Measurements from ENCODE around the gene MARK2. TPM values are rescaled to one million over a fixed set of nuclear protein-coding genes. Genes with fewer than 3 reads are reported as not detected.
"Not testable (repeated sequence)": the region's sequence is repeated elsewhere in the genome, so short reads cannot be mapped to it uniquely, and the experiment has no call there.

Gene MARK2
- 24.2 TPM for polyA plus RNA-seq (2013, experiment 1 of 2; ENCODE audit: insufficient read length)
- 18.2 TPM for polyA plus RNA-seq (2013, experiment 2 of 2; ENCODE audit: insufficient read length)

- peak; percentile 96 for DNase-seq
Observed at GRCh38 chr11:63838678-63839507, at the start of gene MARK2. TSS of gene MARK2 (plus strand) at chr11:63839110. CDS start at chr11:63839507, 397 bp downstream.

- no peak for DNase-seq
Observed at GRCh38 chr11:63791495-63792167, 47.3 kb upstream of the MARK2 start.

GRCh38 chr11:63793161-63793560 is 45.7 kb upstream of the MARK2 start:
- no peak for DNase-seq

GRCh38 chr11:63795066-63795465 is 43.8 kb upstream of the MARK2 start:
- DNase-seq, result no peak

- no peak for DNase-seq
Observed at GRCh38 chr11:63800921-63801320, 38.0 kb upstream of the MARK2 start.

- DNase-seq, result no peak
Observed at GRCh38 chr11:63802637-63803414, 36.1 kb upstream of the MARK2 start.

GRCh38 chr11:63804259-63804658 is 34.7 kb upstream of the MARK2 start:
- no peak for DNase-seq

GRCh38 chr11:63805844-63806415 is 33.0 kb upstream of the MARK2 start:
- DNase-seq, result peak; percentile 70

- DNase-seq, result not testable (repeated sequence)
Observed at GRCh38 chr11:63810383-63810782, 28.5 kb upstream of the MARK2 start.

GRCh38 chr11:63811522-63811921 is 27.4 kb upstream of the MARK2 start:
- DNase-seq, result no peak

GRCh38 chr11:63813035-63813562 is 25.8 kb upstream of the MARK2 start, which contains the start of gene SPINDOC:
TSS of gene SPINDOC (plus strand) at chr11:63813456. CDS start at chr11:63813687, 231 bp downstream.
- peak; percentile 80 for DNase-seq

- peak; percentile 74 for DNase-seq
Observed at GRCh38 chr11:63813563-63814382, 25.1 kb upstream of the MARK2 start.

GRCh38 chr11:63814383-63814736 is 24.6 kb upstream of the MARK2 start:
- DNase-seq, result no peak

GRCh38 chr11:63816166-63816565 is 22.7 kb upstream of the MARK2 start:
- DNase-seq, result no peak

GRCh38 chr11:63816732-63817131 is 22.2 kb upstream of the MARK2 start:
- no peak for DNase-seq

- no peak for DNase-seq
Observed at GRCh38 chr11:63817758-63818498, 21.0 kb upstream of the MARK2 start.

- DNase-seq, result no peak
Observed at GRCh38 chr11:63818609-63819008, 20.3 kb upstream of the MARK2 start.

GRCh38 chr11:63821411-63821810 is 17.5 kb upstream of the MARK2 start:
- no peak for DNase-seq

- DNase-seq, result no peak
Observed at GRCh38 chr11:63826471-63827190, 12.3 kb upstream of the MARK2 start.

Data from fibroblast of skin of back (primary cell).